ENCODE results near the gene TCP1. TPM values are rescaled to one million over a fixed set of nuclear protein-coding genes. Genes with fewer than 3 reads are reported as not detected.

Gene TCP1
- total and polyA plus RNA-seq, 2 of the 13 experiments (the other 11 are each of a cell fraction or from before 2014, with no cell fraction given): 116 to 553 TPM

GRCh38 chr6:159828074-159828473, 38.7 kb upstream of the TCP1 start (continued):
- no peak for TF ChIP-seq ARID5B (CRISPR knock-in tag; IDR thresholded peaks at IDR 0.05)
- no peak for TF ChIP-seq MTERF4 (CRISPR knock-in tag; IDR thresholded peaks at IDR 0.05)
- TF ChIP-seq NAIF1 (CRISPR knock-in tag; IDR thresholded peaks at IDR 0.05; ENCODE audit: borderline replicate concordance): no peak
- TF ChIP-seq PREB (CRISPR knock-in tag; IDR thresholded peaks at IDR 0.05): no peak

- H3K36me3 ChIP-seq (replicated peaks in 1 of 2; ENCODE audit: control insufficient read depth in 1 of 2, insufficient read depth in 2 of 2, low read length in 2 of 2): no peaks in the 10 kb centered on the region
- ChIA-PET POLR2A (interaction anchor here (1.1 kb wide), 1 partner anchor 37 kb away, joined by 3 read pairs; the partner anchor contains the start of genes MRPL18 and TCP1), CTCF (ENCODE audit: low intra/inter-chr PET ratio, low total read pairs) (no interaction called here)
- H3K9ac ChIP-seq (ENCODE audit: insufficient read depth, low read depth, low read length): no peak overlapping the region
- H3K9me3 ChIP-seq (ENCODE audit: low read length): no peaks in the 10 kb centered on the region
- peaks cover 9 to 59% of the 10 kb centered on the region in 2 experiments; a peak in 4 of 5 replicates for H3K27me3 ChIP-seq (ENCODE audit: control insufficient read depth in 1 of 2, insufficient read depth in 2 of 2, low read length in 2 of 2)
- H3K79me2 ChIP-seq (ENCODE audit: insufficient read depth, low read length): no peaks in the 10 kb centered on the region
- intact Hi-C loops (cut with micrococcal nuclease; ENCODE audit: unreplicated experiment): no loop called here
- in situ Hi-C loops (cut with HindIII; ENCODE audit: extremely low pct_ligation_motif_present, low pct_unique_long_range_greater_than_20kb): no loop called here
- no peak overlapping the region for H2AFZ ChIP-seq (ENCODE audit: low read length)
- ATAC-seq (no peak), FAIRE-seq (no peak), DNase-seq (ENCODE audit: low spot score) (no peak)
- no peak overlapping the region for H3K4me2 ChIP-seq (ENCODE audit: low read depth, low read length)
- no TSS peak for BruUV-seq (replicated peaks)
- H3K4me3 ChIP-seq (replicated peaks in 1 of 3; ENCODE audit: insufficient read depth in 1 of 3, low read depth in 2 of 3, low read length in 3 of 3): no peak overlapping the region
- whole genome bisulfite sequencing (ENCODE audit: low lambda C conversion rate): 69% methylated on average over 16 of the region's 16 CpGs
- H4K20me1 ChIP-seq (ENCODE audit: insufficient read depth, low read length): no peaks in the 10 kb centered on the region
- no peak overlapping the region for H3K27ac ChIP-seq (ENCODE audit: extremely low read length, insufficient read depth, low read length)
- no peak for TF ChIP-seq ZNF747 (CRISPR knock-in tag; IDR thresholded peaks at IDR 0.05; ENCODE audit: borderline replicate concordance)
- TF ChIP-seq ZNF367 (CRISPR knock-in tag; IDR thresholded peaks at IDR 0.05; ENCODE audit: borderline replicate concordance): no peak
- no peak for TF ChIP-seq ZNF251 (CRISPR knock-in tag; IDR thresholded peaks at IDR 0.05)
- peak; percentile 78 for TF ChIP-seq ZBTB33 (CRISPR knock-in tag; IDR thresholded peaks at IDR 0.05)
- no peak for TF ChIP-seq SP5 (CRISPR knock-in tag; IDR thresholded peaks at IDR 0.05; ENCODE audit: borderline replicate concordance, low read depth)
- peaks cover 12% of the 10 kb centered on the region; the same call in 1 of the 2 replicates for H3K4me1 ChIP-seq (ENCODE audit: insufficient read depth, low read length)
Observed at GRCh38 chr6:159826968-159827647, 37.7 kb upstream of the TCP1 start.

Measured in HepG2 (cell line).